Parathyroid adenoma (tissue), 2 donors: ENCODE measurements around the gene FAR2.

Experiments used
- H2AFZ ChIP-seq: fragments of 300-600 bp; sonication (generic); one replicate; pipeline ENCODE4 v1.7.0; 2017; ENCODE audit warnings: antibody characterized with exemption, mild to moderate bottlenecking
- H3K27ac ChIP-seq: fragments of 300-600 bp; sonication (generic); one replicate; pipeline ENCODE4 v1.7.0; 2017
- H3K27me3 ChIP-seq: fragments of 300-600 bp; sonication (generic); one replicate; pipeline ENCODE4 v1.7.0; 2017; ENCODE audit warnings: low read length; ENCODE audit not compliant: control insufficient read depth, insufficient read depth
- H3K36me3 ChIP-seq: fragments of 300-600 bp; sonication (generic); one replicate; pipeline ENCODE4 v1.7.0; 2017; ENCODE audit warnings: low read length; ENCODE audit not compliant: control insufficient read depth, insufficient read depth
- H3K4me1 ChIP-seq: fragments of 300-600 bp; sonication (generic); one replicate; pipeline ENCODE4 v1.7.0; 2017; ENCODE audit warnings: control low read depth
- H3K4me2 ChIP-seq: fragments of 300-600 bp; sonication (generic); one replicate; pipeline ENCODE4 v1.7.0; 2017; ENCODE audit warnings: low read length
- H3K4me3 ChIP-seq: fragments of 300-600 bp; sonication (generic); one replicate; pipeline ENCODE4 v1.7.0; 2017; ENCODE audit warnings: low read depth, low read length
- H3K79me2 ChIP-seq: fragments of 300-600 bp; sonication (generic); one replicate; pipeline ENCODE4 v1.7.0; 2017; ENCODE audit warnings: control low read depth
- H3K9ac ChIP-seq: fragments of 300-600 bp; sonication (generic); one replicate; pipeline ENCODE4 v1.7.0; 2017; ENCODE audit warnings: mild to moderate bottlenecking
- H3K9me3 ChIP-seq: fragments of 300-600 bp; sonication (generic); one replicate; pipeline ENCODE4 v1.7.0; 2017; ENCODE audit warnings: low read length; ENCODE audit not compliant: control insufficient read depth
- TF ChIP-seq, protein P1 (sequence below): fragments of 300-600 bp; sonication (generic); IDR thresholded peaks from one replicate; pipeline ENCODE4 v1.7.0; 2017; ENCODE audit warnings: antibody characterized with exemption, mild to moderate bottlenecking
- donor health status: primary hyperparathyroidism.

The FAR2 gene

DNA sequence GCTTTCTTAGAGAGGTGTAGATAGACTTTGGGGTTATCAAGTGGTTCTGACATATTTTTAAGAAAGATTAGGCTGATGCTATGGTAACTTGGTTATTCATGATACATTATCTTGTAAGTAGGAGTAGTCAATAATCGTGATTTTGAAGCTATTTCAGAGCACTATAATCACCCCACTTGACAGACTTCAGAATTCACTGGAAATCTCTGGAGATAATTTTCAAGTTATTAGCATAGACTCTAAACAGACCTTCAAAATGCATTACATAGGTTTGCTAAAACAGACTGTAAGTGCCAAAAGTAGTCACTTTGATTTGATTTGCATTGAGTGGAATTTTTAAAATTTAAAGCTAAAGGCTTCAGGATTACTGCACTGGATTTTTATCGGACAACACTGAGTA is 157.6 kb downstream of the FAR2 start:
- Histone ChIP-seq H3K36me3 (no peaks in the 10 kb centered on the region), H3K9me3 (no peaks in the 10 kb centered on the region), H3K4me2 (no peak overlapping the region), H3K4me1 (no peaks in the 10 kb centered on the region), H3K27me3 (no peaks in the 10 kb centered on the region), H3K79me2 (no peaks in the 10 kb centered on the region), H3K4me3 (no peak overlapping the region), H3K9ac (no peak overlapping the region), H2AFZ (no peak overlapping the region), H3K27ac (no peak overlapping the region)
- TF ChIP-seq, protein P1, sequence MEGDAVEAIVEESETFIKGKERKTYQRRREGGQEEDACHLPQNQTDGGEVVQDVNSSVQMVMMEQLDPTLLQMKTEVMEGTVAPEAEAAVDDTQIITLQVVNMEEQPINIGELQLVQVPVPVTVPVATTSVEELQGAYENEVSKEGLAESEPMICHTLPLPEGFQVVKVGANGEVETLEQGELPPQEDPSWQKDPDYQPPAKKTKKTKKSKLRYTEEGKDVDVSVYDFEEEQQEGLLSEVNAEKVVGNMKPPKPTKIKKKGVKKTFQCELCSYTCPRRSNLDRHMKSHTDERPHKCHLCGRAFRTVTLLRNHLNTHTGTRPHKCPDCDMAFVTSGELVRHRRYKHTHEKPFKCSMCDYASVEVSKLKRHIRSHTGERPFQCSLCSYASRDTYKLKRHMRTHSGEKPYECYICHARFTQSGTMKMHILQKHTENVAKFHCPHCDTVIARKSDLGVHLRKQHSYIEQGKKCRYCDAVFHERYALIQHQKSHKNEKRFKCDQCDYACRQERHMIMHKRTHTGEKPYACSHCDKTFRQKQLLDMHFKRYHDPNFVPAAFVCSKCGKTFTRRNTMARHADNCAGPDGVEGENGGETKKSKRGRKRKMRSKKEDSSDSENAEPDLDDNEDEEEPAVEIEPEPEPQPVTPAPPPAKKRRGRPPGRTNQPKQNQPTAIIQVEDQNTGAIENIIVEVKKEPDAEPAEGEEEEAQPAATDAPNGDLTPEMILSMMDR = no peak

GRCh38 chr12:29309320-29309902 is 160.3 kb downstream of the FAR2 start:
- Histone ChIP-seq H3K4me2 (no peak overlapping the region), H3K4me1 (no peaks in the 10 kb centered on the region), H3K9ac (no peak overlapping the region), H3K27ac (no peak overlapping the region), H3K36me3 (no peaks in the 10 kb centered on the region), H3K4me3 (no peak overlapping the region), H3K79me2 (no peaks in the 10 kb centered on the region), H3K27me3 (no peaks in the 10 kb centered on the region), H3K9me3 (no peaks in the 10 kb centered on the region), H2AFZ (no peak overlapping the region)
- TF ChIP-seq, protein P1 = peak; percentile 33

- H3K27me3 ChIP-seq = no peaks in the 10 kb centered on the region
- H3K27ac ChIP-seq = no peak overlapping the region
- H3K9ac ChIP-seq = no peak overlapping the region
- TF ChIP-seq, protein P1 = no peak
- no peak overlapping the region for H3K4me3 ChIP-seq
- H2AFZ ChIP-seq = no peak overlapping the region
- no peaks in the 10 kb centered on the region for H3K36me3 ChIP-seq
- no peaks in the 10 kb centered on the region for H3K4me1 ChIP-seq
- H3K9me3 ChIP-seq = no peaks in the 10 kb centered on the region
- no peak overlapping the region for H3K4me2 ChIP-seq
- no peaks in the 10 kb centered on the region for H3K79me2 ChIP-seq
Observed at GRCh38 chr12:29310899-29311298, 161.8 kb downstream of the FAR2 start.

- H3K4me3 ChIP-seq = no peak overlapping the region
- H3K4me1 ChIP-seq = peaks cover 5% of the 10 kb centered on the region
- H3K4me2 ChIP-seq = no peak overlapping the region
- no peaks in the 10 kb centered on the region for H3K9me3 ChIP-seq
- H2AFZ ChIP-seq = no peak overlapping the region
- TF ChIP-seq, protein P1 = no peak
- H3K27me3 ChIP-seq = no peaks in the 10 kb centered on the region
- H3K27ac ChIP-seq = no peak overlapping the region
- H3K36me3 ChIP-seq = no peaks in the 10 kb centered on the region
- H3K79me2 ChIP-seq = no peaks in the 10 kb centered on the region
- H3K9ac ChIP-seq = no peak overlapping the region
Observed at GRCh38 chr12:29314416-29314815, 165.3 kb downstream of the FAR2 start.

- H3K79me2 ChIP-seq = no peaks in the 10 kb centered on the region
- H3K4me1 ChIP-seq = peaks cover 5% of the 10 kb centered on the region
- H2AFZ ChIP-seq = peak overlapping the region; percentile 8
- H3K27me3 ChIP-seq = no peaks in the 10 kb centered on the region
- H3K4me2 ChIP-seq = peak overlapping the region; percentile 35
- TF ChIP-seq, protein P1 = no peak
- no peak overlapping the region for H3K4me3 ChIP-seq
- no peaks in the 10 kb centered on the region for H3K9me3 ChIP-seq
- no peaks in the 10 kb centered on the region for H3K36me3 ChIP-seq
- H3K27ac ChIP-seq = no peak overlapping the region
- no peak overlapping the region for H3K9ac ChIP-seq
Observed at GRCh38 chr12:29316752-29317151, 167.7 kb downstream of the FAR2 start.
